Hematopoietic multipotent progenitor cell treated with erythropoietin and hydrocortisone succinate and interleukin-3 and kit ligand, for 4 days (in vitro differentiated cells): ENCODE data around the gene CFDP1.

ENCODE experiments used
- DNase-seq: peaks from one replicate; pipeline ENCODE4 v3.0.0-alpha.2; 2015

Gene CFDP1

DNA sequence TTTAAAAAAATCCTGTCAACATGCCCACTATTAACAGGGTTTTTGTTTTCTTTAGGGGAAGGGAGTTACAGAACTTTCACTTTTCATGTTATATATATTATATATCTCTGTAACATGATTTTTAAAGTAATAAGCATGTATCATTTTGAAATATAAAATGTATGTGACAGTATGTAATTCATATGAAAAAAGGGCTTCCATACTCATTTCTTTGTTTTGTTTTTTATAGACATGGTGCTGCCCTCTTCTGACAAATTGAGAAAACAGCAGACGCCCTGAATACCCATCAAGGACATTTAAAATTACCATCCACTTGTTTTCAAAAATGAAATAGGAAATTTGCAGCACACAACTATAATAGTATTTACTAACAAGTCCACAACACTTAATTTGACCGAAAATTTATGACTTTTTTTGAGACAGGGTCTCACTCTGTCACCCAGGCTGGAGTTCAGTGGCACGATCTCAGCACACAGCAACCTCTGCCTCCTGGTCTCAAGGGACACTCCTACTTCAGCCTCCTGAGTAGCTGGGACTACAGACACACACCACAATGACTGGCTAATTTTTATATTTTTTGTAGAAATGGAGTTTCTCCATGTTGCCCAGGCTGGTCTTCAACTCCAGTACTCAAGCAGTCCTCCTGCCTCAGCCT, 30.4 kb downstream of the CFDP1 start:
- DNase-seq: peak; percentile 68

DNA sequence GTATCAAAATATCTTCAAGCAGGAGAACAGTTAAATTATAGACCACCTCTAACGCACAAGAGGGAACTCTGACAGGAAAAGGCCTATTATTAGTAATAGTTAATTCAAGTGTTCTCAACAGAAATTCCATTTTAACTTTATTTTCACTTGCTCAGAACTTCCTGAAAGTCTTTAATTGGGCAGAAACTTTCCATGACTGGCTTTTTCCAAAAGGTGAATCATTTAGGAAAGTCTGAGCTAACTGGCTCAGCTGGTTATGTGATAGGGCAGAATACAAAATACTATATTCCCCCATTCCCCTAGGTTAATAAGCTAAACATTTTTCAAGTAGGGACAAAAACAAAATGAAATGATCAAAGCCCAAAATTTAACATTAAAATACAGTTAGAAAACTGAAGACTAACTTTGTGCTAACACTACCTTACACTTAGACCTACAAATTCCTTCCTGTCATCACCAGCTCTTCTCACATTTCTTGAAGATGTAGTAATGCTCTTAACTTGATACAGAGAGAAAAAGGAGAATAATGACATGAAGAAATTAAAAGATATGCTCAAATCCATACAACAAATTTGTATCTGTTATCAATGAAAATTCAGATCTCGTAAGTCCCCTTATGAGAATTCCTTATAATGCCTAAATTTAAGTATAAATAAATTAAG, 31.0 kb downstream of the CFDP1 start:
- DNase-seq: no peak

DNA sequence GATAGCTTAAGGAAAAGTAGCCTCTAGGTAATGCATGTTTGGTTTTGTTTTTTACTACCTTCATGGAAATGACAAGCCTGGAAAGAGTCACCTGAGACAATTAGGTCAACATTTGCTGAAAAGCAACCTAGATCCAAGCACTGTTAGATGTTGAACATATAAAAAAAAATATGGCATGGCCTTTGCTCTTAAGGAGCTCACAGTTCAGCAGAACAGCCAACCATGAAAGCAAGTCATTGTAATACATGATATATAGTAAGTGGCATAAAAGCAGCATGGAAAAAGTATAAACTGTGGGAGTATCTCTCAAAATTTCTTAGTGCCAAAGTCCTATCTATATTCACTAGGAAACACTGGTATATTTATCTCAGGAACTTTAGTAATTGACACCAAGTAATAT, 31.6 kb downstream of the CFDP1 start:
- DNase-seq: no peak

DNA sequence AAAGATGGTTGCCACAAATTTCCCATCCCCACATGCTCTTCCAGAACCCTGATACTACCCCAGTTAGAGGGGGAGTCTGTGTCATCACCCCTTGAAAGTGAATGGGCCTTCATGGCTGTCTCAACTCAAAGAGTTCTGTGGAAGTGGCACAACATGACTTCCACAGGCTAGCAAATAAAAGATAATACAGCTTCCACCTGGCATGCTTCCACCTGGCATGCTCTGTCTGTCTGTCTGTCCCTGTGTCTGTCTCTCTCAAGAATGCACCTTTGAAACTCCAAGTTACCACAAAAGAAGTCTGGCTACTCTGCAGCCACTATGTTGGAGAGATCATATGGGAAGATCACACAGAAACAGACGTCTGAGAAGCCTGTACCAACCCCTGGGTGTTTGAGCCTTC, 35.0 kb downstream of the CFDP1 start:
- DNase-seq: no peak

DNA sequence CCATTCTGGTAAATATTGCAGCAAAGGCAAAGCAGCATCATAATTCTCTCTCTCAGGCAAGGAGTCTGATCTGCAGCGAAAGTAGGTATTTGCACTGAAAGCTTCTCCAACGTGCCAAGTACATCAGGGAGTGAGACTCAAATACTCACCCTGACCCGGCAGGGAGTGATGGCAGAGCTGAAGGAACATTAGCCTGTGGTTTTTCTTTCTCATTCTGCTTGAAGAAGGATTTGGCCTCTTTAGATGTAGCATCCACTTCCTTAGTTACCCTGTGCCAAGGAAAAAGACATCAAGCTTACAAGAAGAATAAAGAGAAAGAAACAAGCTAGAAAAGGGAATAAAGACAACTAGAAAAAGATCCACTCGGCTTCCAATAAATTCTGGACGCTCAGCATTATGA, 38.4 kb downstream of the CFDP1 start:
- DNase-seq: no peak

DNA sequence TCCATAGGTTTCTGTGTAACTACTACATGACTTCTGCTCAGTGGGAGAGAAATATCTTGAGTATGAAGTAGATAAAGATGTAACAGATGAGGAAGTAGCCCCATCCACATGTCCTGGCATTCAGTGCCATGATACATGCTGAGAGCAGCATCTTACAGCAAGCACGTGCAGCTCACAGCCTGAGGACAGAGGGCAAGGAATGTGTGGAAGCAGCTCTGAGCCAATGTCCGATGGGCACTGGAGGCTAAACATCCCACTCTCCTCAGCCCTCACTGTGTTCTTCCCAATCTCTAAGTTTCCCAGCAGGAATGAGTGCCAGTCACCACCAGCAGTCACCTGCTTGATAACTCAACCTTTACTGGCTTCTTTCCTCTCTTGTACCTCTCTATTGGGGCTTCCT, 40.4 kb downstream of the CFDP1 start:
- no peak for DNase-seq

DNA sequence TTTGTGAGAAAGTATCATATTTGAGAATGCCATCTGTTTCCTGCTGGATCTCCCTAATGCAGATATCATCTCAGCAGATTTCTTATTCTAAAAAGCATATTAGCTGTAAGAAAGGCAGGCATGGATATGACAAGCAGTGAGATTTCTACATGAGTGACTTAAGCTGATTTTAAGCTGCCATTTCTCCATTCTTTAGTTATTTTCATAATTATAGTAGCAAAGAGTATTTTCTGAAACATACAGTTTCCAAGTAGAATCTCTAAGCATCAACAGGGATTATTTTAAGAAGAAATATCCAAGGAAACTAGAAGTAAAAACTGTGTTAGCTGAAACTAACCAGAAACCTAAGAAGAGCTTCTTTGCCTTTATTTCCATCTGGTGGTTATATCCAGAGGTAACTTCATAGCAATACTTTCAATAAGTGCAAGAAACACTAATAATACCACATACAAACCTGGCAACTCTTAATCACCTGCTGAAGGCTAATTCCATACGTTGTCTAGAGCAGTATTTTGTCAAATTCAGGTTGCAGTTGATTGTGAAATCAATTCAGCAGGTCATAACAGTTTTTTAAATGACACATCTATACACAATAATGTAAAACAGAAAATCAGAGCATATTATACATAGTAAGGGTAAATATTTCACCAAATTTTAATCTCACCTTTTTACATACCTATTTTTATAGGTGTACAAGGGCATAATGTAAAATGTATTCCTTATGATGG, 42.2 kb downstream of the CFDP1 start:
- DNase-seq: no peak

DNA sequence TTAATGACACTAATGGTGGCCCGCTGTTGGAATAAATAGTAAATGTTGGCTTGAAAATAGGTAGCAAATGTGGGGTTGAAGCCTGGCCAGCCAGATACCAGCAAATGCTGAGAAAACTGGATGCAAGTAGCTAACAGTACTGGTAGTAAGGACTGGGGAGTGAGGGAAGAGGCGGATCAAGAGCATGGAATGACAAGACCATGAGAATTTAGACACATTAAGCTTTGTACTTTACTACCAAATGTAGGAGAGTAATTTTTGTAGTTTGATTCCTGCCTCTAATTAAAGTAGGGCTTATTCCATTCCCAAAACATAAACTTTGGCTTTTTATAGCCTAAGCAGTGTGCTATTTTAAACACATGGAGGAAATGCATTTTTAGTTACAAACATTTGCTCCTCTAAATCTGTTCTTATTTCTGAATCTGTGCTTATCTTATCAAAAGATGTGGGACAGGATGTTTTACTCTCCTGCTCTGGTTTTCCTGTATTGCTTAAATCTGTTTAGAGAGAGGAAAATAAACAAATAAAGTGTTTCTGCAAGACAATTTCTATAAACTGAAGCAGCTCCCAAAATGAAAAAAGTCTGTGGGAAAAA, 44.1 kb downstream of the CFDP1 start:
- DNase-seq: no peak

DNA sequence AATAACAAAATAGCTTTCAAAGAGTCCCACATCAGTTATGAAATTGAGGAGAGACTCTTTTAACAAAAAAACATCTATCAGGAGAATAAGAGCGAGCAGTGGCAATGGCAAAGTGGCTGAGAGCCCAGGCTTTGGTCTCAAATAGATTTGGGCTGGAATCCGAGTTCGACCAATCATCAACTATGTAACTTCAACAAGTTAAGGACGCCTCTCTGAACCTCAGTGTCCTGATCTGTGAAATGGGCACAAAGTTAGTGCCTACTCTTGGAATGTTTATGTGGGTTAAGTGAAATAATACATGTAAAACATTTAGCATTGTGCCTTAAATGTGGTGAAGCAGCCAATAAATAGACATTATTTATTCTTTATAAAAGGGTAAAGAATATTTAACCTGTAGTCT, 45.4 kb downstream of the CFDP1 start:
- no peak for DNase-seq

DNA sequence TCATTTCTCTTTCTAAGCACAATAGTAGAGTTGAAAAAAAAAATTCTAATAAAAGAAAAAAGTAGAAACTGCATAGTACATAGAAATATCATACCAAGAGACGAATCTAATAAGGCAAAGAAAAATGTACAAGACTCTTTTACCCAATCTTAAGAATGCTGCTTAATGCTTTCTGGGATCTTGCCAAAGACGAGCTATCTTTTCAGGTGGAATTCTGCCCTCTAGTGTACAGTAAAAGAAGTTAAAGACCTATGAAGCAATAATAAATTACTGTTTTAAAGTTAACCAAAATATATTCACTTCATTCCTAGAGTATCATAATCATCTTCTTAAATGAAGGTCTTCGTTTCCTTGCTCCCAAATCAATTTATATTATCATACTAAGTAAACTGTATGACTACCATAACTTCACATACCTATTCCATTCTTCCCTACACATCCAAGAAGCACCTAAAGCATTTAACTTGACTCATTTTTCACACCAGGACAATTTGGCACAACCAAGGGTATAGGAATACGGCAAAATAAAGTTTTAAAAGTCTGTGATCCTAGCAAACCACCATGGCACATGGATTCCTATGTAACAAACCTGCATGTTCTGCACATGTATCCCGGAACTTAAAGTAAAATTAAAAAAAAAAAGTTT, 47.7 kb downstream of the CFDP1 start:
- DNase-seq: peak; percentile 93

DNA sequence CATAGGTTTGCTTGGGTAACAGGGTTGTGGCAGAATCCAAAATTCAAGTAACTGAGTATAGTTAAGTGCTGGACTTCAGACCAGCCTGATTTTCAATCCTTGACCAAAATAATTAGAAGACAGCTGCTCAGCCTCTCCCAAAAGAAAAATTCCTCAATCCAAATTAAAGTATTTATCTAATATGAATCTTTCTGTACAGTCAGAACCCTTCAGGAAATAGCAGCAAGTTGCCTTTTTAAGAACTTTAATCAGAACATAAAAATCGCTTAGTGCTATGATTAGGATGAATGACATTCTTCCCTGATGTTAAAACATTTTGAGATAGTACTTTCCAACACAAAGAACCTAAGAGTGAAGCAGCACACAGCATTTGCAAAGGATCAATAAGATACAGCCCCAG, 50.2 kb downstream of the CFDP1 start:
- no peak for DNase-seq

DNA sequence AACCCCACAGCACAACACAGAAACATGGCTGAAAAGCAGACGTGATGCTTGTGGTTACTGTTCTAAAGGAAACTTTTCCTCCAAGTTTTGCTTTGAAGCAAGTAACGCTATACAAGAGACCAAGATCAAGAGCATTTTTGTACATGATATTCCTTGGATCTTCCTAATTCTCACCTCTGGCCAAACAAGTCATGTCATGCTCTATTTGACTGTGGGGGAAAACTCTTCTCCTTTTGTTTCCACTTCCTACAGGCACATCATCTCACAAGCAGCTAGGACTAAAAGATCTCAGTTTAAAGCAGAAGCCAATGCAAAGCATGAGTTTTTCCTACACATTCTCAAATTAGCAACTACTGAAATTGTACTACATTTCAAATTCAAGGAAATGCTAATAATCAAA, 50.7 kb downstream of the CFDP1 start:
- DNase-seq: no peak

DNA sequence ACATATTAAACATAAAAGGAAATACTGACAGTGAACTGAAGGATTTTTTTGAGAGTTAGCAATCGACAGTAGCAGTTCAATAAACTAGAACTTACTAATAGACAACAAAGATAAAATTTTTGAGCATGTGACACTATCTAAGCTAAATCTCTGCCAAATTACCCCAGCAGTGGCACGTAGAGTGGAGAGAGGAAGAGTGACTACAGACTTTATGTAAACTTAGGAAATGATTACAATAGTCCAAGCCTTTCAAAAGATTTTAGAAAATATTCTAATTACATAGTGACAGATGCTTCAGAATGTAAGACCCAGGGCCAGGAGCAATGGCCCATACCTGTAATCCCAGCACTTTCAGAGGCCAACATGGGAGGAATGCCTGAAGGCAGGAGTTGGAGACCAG, 52.4 kb downstream of the CFDP1 start:
- peak; percentile 25 for DNase-seq

DNA sequence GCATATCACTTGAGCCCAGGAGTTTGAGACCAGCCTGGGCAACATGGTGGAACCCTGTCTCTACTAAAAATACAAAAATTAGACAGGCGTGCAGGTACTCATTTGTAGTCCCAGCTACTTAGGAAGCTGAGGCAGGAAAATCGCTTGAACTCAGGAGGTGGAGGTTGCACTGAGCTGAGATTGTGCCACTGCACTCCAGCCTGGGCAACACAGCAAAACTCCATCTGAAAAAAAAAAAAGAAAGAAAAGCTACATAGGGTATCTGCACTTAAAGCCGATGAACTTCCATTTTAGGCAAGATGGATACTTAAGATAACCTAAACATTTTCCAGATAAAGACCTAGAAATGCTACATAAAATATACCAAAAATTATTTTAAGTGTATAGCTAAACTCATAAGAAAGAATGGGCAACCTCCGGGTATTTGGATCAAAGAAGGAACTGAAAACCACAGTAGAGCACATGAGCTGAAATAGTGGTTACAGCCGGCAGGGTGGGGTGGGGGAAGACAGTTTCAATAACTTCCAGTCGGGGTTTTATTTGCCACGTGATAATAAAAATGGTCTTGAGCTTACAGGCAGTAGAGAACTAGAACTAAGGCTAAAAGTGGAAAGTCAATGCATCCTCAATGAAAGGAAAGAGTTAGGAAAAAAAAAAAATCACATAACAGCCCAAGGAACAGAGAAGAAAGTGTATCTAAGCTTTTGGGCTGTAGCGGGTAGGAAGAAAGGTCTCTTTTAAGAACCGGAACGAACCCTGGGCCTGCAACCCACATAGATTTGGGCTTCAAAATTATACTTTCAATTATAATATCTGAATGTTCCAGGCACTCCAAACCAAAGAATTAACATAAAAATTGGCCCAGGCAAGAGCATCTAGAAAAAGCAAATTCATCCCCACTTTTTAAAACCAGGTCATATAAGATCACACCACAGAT, 53.1 kb downstream of the CFDP1 start:
- peak; percentile 91 for DNase-seq

DNA sequence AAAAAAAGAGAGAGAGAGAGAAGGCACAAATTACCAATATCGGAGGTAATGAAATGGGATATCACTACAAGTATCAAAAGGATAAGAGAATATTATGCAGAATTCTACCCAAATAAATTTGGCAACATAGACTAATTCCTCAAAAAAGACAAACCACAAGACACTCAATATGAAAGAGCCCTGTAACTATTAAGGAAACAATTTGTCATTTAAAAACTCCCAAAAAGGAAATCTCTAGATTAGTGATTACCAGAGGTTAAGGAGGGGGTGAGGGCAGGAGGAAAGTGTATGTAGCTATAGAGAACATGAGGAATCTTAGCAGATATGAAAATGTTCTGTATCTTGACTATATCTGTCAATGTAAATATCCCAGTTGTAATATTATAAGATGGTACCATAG, 54.0 kb downstream of the CFDP1 start:
- peak; percentile 8 for DNase-seq

DNA sequence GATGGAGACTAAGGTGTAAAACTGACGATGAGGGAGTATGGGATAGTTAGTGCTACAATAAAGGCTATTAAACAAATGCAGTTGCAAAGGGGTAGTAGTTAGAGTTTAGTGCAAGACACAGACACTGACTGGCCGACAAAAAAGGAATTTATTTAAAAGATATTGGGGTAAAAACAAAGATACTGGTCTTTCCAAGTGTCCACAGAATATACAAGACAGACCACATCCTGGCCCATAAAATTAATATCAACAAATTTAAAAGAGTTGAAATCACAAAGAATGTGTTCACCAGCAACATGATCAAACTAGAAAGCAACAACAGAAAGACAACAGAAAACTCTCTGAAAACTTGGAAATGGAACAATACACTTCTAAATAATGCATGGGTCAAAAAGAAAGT, 54.7 kb downstream of the CFDP1 start:
- DNase-seq: no peak

DNA sequence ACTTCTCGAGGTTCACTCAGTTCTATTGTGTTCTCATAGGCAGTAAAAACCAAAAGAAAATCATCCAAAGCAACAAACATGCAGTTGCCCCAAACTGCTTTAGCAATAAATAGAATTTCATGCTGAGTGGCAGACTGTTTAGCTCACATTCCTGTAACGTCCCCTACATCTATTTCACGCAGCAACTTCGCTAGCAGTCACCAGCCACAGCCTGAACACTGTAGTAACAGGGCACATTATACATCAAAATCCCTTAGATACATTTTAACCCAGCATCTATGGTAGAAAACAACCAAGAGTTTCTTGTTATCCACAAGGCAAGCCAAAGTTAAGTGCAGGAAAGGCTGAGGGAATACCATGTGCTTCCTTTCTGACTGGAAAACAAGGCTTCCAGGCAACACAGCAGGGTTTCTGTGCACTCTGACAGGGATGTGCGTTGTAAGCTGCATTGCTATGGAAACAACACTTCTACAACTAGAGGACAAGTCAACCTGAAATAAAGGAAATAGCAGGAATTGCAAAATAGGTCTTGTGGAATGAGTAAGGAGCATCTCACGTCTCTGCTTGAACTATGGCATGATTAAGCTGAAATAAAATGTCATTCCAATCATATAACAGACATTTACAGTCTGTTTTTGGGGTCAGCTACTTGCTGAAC, 55.4 kb downstream of the CFDP1 start:
- DNase-seq: no peak

DNA sequence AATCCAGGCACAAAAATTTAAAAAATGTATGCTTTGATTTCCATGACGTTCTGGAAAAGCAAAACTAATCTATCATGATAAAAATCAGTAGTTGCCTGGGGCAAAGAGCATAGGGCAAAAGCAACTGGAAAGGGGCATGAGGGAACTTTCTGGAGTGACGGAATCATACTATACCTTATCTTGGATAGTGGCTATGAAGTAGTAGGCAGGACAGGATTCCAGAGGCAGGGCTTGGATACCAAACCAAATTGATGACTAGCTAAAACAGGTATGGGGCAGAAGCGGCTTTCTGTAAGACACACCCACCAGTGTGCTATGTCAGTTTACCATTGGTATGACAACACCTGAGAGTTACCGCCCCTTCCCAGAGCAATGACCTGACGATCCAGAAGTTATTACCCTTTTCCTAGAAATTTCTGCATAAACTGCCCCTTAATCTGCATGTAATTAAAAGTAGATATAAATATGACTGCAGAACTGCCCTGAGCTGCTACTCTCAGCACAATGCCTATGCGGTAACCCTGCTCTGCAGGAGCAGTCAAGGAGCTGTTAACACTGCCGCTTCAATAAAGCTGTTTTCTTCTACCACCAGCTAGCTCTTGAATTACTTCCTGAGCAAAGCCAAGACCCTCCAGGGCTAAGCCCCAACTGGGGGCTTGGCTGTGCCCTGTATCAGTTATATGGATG, 56.7 kb downstream of the CFDP1 start:
- DNase-seq: no peak

DNA sequence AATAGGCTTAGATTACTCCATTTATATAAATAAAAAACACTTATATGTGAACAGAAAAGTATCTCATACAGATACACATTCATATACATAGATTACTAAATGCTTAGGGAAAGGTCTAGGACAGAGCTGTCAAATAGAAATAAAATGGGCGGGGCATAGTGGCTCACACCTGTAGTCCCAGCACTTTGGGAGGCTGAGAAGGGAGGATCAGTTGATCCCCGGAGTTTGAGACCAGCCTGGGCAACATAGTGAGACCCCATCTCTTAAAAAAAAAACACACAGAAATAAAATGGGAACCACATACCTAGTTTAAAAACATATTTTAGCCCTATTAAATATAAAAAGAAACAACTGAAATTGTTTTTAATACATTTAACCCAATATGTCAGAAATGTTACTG, 58.9 kb downstream of the CFDP1 start:
- DNase-seq: no peak

DNA sequence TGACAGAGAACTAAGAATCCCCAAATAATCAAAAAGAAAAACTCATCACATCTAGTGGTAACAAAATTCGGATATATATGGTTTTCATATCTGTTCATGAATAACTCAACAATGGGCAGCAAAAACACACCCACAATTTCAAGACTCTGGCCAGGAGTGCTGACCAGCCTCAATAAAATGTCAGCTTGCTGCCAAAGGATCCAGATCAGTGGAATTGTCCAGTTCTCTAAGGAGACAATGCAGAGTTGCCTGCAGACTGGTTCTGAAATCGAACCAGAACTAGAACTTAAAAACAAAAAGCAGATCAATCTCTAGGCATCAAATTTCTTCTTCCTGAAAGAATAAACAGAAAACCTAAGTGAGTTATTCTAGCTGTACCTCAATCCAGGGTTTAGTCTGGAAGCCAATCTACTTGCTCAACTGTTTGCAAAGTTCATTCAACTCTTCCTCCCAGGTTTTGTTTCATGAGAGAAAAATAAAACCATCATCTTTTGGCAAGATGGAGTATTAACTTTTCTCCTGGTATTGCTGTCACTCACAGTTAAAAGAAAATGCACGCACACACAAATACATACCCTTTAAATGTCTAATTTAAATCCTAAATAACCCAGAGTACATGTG, 61.0 kb downstream of the CFDP1 start:
- no peak for DNase-seq

DNA sequence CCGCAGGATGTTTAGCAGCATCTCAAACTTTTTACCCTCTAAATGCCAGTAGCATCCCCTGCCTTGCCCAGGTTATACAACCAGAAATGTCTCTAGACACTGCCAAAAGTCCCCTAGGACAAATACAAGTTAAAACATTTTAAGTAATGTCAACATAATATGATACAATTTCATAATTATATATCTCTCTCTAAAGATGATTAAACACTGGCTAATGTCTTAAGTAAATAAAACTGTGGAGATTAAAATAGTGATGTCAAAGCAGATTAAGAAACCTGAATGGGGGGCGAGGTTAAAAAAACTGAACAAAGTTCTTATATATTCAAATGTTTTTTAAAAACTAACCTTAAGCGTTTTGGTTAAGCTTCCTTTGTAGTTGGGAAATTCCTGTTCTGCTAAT, 62.1 kb downstream of the CFDP1 start:
- no peak for DNase-seq
